IPS-18c (cell line): ENCODE measurements around the gene PIWIL4.

Experiments
- H3K4me3 ChIP-seq: 2 replicates; pipeline ENCODE4 v1.7.0; 2013; ENCODE audit warnings: low read depth, mild to moderate bottlenecking, low read length, moderate library complexity; ENCODE audit not compliant: insufficient read depth
- H3K9me3 ChIP-seq: one replicate; pipeline ENCODE4 v1.6.1; 2013; ENCODE audit warnings: mild to moderate bottlenecking, low read length, moderate library complexity; ENCODE audit not compliant: control insufficient read depth, insufficient read depth

PIWIL4 gene

GRCh38 chr11:94662846-94663390 is 95.8 kb downstream of the PIWIL4 start:
- Histone ChIP-seq H3K4me3 (no peak overlapping the region), H3K9me3 (no peaks in the 10 kb centered on the region)

- Histone ChIP-seq H3K4me3 (no peak overlapping the region; the same call in 1 of the 2 replicates), H3K9me3 (no peaks in the 10 kb centered on the region)
Observed at GRCh38 chr11:94664346-94664745, 97.2 kb downstream of the PIWIL4 start.

GRCh38 chr11:94665116-94665659 is 98.0 kb downstream of the PIWIL4 start:
- no peaks in the 10 kb centered on the region for H3K9me3 ChIP-seq
- no peak overlapping the region for H3K4me3 ChIP-seq

GRCh38 chr11:94666792-94667721 is 99.9 kb downstream of the PIWIL4 start:
- Histone ChIP-seq H3K9me3 (no peaks in the 10 kb centered on the region), H3K4me3 (no peak overlapping the region)

GRCh38 chr11:94668212-94668793 is 101.1 kb downstream of the PIWIL4 start:
- H3K9me3 ChIP-seq: no peaks in the 10 kb centered on the region
- no peak overlapping the region for H3K4me3 ChIP-seq

GRCh38 chr11:94669023-94669422 is 101.9 kb downstream of the PIWIL4 start:
- Histone ChIP-seq H3K9me3 (no peaks in the 10 kb centered on the region), H3K4me3 (no peak overlapping the region)
